ENCODE measurements around the gene ANKRD52. TPM values are rescaled to one million over a fixed set of nuclear protein-coding genes. Genes with fewer than 3 reads are reported as not detected.

The ANKRD52 gene
- total and polyA plus RNA-seq, 2 of the 8 experiments (the other 6 are each of a cell fraction or from before 2014, with no cell fraction given): 14.0 to 36.3 TPM

DNA sequence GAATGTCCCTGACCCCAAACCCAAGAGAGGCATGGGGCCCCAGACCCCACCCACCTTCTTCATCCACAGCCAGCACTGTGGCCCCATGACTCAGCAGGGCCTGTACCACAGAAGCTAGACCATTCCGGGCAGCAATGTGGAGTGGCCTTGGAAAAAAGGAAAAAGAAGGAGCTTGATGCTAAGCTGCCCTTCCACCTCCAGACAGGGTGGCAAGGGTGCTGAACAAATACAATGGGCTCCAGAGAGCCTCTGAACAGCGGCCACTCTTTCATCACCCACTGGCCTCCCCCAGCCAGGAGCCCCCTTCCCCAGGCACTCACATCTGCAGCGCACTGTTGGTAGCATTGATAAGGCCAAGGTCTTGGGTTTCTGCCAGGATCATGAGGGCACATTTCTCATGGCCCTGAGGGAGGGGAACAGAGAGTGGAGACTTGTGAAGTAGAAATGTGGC is 14.4 kb downstream of the ANKRD52 start (continued):
- TF ChIP-seq, protein P1, sequence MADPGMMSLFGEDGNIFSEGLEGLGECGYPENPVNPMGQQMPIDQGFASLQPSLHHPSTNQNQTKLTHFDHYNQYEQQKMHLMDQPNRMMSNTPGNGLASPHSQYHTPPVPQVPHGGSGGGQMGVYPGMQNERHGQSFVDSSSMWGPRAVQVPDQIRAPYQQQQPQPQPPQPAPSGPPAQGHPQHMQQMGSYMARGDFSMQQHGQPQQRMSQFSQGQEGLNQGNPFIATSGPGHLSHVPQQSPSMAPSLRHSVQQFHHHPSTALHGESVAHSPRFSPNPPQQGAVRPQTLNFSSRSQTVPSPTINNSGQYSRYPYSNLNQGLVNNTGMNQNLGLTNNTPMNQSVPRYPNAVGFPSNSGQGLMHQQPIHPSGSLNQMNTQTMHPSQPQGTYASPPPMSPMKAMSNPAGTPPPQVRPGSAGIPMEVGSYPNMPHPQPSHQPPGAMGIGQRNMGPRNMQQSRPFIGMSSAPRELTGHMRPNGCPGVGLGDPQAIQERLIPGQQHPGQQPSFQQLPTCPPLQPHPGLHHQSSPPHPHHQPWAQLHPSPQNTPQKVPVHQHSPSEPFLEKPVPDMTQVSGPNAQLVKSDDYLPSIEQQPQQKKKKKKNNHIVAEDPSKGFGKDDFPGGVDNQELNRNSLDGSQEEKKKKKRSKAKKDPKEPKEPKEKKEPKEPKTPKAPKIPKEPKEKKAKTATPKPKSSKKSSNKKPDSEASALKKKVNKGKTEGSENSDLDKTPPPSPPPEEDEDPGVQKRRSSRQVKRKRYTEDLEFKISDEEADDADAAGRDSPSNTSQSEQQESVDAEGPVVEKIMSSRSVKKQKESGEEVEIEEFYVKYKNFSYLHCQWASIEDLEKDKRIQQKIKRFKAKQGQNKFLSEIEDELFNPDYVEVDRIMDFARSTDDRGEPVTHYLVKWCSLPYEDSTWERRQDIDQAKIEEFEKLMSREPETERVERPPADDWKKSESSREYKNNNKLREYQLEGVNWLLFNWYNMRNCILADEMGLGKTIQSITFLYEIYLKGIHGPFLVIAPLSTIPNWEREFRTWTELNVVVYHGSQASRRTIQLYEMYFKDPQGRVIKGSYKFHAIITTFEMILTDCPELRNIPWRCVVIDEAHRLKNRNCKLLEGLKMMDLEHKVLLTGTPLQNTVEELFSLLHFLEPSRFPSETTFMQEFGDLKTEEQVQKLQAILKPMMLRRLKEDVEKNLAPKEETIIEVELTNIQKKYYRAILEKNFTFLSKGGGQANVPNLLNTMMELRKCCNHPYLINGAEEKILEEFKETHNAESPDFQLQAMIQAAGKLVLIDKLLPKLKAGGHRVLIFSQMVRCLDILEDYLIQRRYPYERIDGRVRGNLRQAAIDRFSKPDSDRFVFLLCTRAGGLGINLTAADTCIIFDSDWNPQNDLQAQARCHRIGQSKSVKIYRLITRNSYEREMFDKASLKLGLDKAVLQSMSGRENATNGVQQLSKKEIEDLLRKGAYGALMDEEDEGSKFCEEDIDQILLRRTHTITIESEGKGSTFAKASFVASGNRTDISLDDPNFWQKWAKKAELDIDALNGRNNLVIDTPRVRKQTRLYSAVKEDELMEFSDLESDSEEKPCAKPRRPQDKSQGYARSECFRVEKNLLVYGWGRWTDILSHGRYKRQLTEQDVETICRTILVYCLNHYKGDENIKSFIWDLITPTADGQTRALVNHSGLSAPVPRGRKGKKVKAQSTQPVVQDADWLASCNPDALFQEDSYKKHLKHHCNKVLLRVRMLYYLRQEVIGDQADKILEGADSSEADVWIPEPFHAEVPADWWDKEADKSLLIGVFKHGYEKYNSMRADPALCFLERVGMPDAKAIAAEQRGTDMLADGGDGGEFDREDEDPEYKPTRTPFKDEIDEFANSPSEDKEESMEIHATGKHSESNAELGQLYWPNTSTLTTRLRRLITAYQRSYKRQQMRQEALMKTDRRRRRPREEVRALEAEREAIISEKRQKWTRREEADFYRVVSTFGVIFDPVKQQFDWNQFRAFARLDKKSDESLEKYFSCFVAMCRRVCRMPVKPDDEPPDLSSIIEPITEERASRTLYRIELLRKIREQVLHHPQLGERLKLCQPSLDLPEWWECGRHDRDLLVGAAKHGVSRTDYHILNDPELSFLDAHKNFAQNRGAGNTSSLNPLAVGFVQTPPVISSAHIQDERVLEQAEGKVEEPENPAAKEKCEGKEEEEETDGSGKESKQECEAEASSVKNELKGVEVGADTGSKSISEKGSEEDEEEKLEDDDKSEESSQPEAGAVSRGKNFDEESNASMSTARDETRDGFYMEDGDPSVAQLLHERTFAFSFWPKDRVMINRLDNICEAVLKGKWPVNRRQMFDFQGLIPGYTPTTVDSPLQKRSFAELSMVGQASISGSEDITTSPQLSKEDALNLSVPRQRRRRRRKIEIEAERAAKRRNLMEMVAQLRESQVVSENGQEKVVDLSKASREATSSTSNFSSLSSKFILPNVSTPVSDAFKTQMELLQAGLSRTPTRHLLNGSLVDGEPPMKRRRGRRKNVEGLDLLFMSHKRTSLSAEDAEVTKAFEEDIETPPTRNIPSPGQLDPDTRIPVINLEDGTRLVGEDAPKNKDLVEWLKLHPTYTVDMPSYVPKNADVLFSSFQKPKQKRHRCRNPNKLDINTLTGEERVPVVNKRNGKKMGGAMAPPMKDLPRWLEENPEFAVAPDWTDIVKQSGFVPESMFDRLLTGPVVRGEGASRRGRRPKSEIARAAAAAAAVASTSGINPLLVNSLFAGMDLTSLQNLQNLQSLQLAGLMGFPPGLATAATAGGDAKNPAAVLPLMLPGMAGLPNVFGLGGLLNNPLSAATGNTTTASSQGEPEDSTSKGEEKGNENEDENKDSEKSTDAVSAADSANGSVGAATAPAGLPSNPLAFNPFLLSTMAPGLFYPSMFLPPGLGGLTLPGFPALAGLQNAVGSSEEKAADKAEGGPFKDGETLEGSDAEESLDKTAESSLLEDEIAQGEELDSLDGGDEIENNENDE (IDR thresholded peaks at IDR 0.05; ENCODE audit: insufficient replicate concordance, low read length): no peak
- TF ChIP-seq JUN (IDR thresholded peaks at IDR 0.05; ENCODE audit: low read depth, low read length) (no peak), SRF (IDR thresholded peaks at IDR 0.05; ENCODE audit: low read depth, low read length) (no peak), CBX8 (IDR thresholded peaks at IDR 0.05; ENCODE audit: borderline replicate concordance, low read depth, low read length) (no peak), POLR2A (IDR thresholded peaks at IDR 0.05; ENCODE audit: control extremely low read depth in 1 of 2, low read depth in 2 of 2, low read length in 2 of 2) (no peak), TAF1 (IDR thresholded peaks at IDR 0.05; ENCODE audit: low read depth, low read length) (no peak), CHD1 (IDR thresholded peaks at IDR 0.05; ENCODE audit: low read depth, low read length) (no peak)

Data from H1 (cell line).